ENCODE data around the gene PUSL1. TPM values are rescaled to one million over a fixed set of nuclear protein-coding genes. Genes with fewer than 3 reads are reported as not detected.

PUSL1 gene
- total RNA-seq, 2 donors from 2014 or later = 14.5 to 24.8 TPM

DNA sequence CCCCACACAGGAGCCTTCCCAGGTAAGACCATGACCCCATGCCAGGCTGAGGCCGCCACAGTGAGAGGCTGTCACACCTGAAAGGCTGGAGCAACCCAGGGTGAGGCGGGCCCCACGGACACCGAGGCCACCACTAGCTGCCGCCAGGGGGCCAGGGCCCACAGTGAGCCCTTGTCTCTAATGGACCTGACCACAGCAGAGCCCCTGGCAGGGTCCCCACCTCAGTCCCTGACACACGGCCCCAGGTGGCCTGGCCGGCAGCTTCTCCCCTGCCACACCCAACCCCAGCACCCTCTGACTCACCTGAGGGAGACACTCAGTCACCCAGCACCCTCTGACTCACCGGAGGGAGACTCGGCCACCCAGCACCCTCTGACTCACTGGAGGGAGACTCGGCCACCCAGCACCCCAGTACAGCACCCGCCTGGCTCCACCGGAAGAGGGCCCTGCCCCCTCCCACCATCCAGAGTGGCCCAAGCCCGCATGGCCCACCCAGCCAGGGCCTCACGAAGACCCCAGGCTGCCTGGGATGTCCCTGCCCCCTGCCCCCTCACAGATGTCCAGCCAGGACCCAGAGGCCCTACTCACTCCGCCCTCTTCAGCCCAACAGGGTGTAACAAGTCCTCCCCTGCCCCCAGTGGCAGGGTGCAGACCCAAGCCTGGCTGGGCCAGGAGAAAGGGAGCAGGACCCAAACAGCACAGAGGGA lies 36.4 kb downstream of the PUSL1 start:
- H3K4me3 ChIP-seq = no peak overlapping the region
- H3K4me1 ChIP-seq = peaks cover 0 to 46% of the 10 kb centered on the region in 2 donors
- TF ChIP-seq, protein P1, sequence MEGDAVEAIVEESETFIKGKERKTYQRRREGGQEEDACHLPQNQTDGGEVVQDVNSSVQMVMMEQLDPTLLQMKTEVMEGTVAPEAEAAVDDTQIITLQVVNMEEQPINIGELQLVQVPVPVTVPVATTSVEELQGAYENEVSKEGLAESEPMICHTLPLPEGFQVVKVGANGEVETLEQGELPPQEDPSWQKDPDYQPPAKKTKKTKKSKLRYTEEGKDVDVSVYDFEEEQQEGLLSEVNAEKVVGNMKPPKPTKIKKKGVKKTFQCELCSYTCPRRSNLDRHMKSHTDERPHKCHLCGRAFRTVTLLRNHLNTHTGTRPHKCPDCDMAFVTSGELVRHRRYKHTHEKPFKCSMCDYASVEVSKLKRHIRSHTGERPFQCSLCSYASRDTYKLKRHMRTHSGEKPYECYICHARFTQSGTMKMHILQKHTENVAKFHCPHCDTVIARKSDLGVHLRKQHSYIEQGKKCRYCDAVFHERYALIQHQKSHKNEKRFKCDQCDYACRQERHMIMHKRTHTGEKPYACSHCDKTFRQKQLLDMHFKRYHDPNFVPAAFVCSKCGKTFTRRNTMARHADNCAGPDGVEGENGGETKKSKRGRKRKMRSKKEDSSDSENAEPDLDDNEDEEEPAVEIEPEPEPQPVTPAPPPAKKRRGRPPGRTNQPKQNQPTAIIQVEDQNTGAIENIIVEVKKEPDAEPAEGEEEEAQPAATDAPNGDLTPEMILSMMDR (IDR thresholded peaks at IDR 0.05) = no peak
- no peaks in the 10 kb centered on the region for H3K27me3 ChIP-seq
- no peak overlapping the region for H3K27ac ChIP-seq
- H3K9me3 ChIP-seq = no peaks in the 10 kb centered on the region
- DNase-seq (ENCODE audit: low spot score) = no peak
- H3K36me3 ChIP-seq = peaks cover 9% of the 10 kb centered on the region

DNA sequence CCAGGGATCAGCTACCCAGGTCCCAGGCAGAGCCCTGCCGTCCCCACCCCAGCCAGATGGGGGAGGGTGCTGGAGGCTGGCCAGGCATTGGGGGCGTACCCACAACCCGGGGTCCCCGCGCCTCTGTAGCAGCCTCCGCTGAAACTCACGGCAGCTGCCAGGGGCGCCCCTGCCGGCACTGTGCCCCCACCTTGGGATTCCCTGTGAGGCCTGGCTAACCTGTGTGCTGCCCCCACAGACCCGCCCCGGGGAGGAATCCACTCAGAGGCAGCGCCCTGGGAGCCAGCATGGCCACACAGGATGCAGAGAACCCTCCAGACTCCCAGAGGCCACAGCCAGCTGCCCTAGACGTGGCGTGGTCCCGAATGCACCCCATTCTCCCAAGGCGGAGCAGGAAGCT lies 37.0 kb downstream of the PUSL1 start:
- DNase-seq (ENCODE audit: low spot score) = no peak
- H3K36me3 ChIP-seq = peaks cover 3% of the 10 kb centered on the region
- H3K9me3 ChIP-seq = no peaks in the 10 kb centered on the region
- peak overlapping the region in 1 of 2 donors; percentile 80 for H3K27ac ChIP-seq
- no peak overlapping the region for H3K4me3 ChIP-seq
- peaks cover 0 to 46% of the 10 kb centered on the region in 2 donors for H3K4me1 ChIP-seq
- TF ChIP-seq, protein P1 (IDR thresholded peaks at IDR 0.05) = no peak
- no peaks in the 10 kb centered on the region for H3K27me3 ChIP-seq

DNA sequence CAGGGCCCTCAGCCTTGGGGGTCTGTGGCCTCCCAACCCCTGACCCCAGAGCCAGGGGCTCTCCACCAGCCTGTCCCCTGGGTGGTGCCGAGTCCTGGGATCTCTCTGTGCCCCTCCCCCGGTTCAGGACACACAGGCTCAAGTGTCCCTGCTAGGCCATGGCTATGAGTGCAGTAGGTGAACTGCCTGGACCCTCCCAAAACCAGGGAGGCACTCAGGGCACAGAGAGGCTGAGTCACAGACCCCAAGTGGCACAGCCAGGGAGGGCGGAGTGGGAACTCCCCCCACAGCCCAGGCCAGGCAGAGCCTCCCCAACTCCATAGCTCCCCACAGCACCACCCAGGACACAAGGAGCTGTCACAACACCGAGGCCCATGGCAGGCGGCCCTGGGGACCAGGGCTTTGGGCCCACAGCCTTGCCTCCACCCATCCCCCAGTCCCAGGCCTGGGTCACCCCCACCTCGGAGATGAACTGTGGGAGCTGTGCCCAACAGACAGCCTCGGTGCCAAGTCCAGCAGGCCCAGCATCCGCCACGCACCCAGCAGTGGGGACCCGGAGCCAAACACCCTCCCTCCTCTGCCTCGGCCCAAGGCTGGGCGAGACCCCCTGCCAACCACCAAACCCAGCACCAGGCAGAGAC lies 37.6 kb downstream of the PUSL1 start:
- H3K9me3 ChIP-seq = no peaks in the 10 kb centered on the region
- DNase-seq (ENCODE audit: low spot score) = no peak
- H3K4me1 ChIP-seq = peaks cover 0 to 46% of the 10 kb centered on the region in 2 donors
- no peak overlapping the region for H3K4me3 ChIP-seq
- TF ChIP-seq, protein P1 (IDR thresholded peaks at IDR 0.05) = no peak
- peak overlapping the region in 1 of 2 donors; percentile 80 for H3K27ac ChIP-seq
- H3K36me3 ChIP-seq = no peaks in the 10 kb centered on the region
- H3K27me3 ChIP-seq = no peaks in the 10 kb centered on the region

DNA sequence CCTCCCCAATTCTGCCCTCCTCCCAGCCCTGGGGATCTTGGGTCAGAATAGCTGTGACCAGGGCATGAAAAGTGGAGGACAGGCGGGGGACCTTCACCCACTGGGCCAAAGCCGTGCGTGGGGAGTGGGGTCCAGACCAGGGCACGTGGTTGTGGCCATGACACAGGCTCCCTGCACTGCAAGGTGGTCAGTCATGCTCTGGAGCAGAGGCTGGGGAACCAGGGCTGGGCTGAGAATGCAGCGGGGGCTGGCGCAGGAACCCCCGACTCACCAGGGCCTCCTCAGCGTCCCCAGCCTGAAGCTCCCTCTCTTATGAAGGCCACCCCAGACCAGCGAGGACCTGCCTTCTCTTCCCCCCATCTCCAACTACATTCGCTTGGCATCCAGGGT lies 38.1 kb downstream of the PUSL1 start:
- peak overlapping the region in 1 of 2 donors; percentile 80 for H3K27ac ChIP-seq
- DNase-seq (ENCODE audit: low spot score) = no peak

DNA sequence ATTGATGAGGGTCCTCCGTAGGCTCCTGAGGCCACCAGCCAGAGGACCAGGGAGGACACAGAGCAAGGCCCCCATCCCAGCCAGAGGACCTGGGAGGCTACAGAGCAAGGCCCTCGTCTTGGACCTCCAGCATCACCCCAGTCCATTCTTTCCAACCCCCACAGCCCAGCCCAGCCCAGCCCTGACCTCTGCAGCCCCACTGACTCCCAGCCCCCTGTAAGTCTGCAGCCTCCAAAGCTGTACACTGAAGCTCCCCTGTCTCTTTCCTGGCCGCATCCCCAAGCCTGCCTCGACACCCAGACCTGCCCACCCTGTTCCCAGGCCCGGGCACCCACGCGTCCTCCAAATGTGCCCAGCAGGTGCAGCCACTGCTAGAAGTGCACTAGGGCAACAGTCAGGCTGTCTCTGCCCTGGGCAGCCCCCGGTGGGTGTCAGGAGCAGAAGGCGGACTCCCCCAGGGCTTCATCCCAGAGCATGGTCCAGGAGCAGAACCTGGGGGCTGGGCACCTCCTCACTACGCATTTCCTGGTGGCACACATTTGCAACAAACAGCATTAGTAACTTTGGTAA lies 38.7 kb downstream of the PUSL1 start:
- Histone ChIP-seq H3K9me3 (no peaks in the 10 kb centered on the region), H3K4me3 (peak overlapping the region; percentile 57 to 60), H3K4me1 (peaks cover 0 to 56% of the 10 kb centered on the region in 2 donors), H3K27ac (peak overlapping the region; percentile 63 to 80), H3K27me3 (no peaks in the 10 kb centered on the region), H3K36me3 (no peaks in the 10 kb centered on the region)
- TF ChIP-seq, protein P1 (IDR thresholded peaks at IDR 0.05) = no peak
- no peak for DNase-seq (ENCODE audit: low spot score)

More for the DNA sequence above, 38.1 kb downstream of the PUSL1 start:
- Histone ChIP-seq H3K27me3 (no peaks in the 10 kb centered on the region), H3K9me3 (no peaks in the 10 kb centered on the region), H3K4me1 (peaks cover 0 to 49% of the 10 kb centered on the region in 2 donors), H3K4me3 (no peak overlapping the region), H3K36me3 (no peaks in the 10 kb centered on the region)
- TF ChIP-seq, protein P1 (IDR thresholded peaks at IDR 0.05) = no peak

Data from right atrium auricular region (tissue), 2 donors.